ENCODE results near the gene MYOG. TPM values are rescaled to one million over a fixed set of nuclear protein-coding genes. Genes with fewer than 3 reads are reported as not detected.

Gene MYOG
- total and polyA plus RNA-seq, 10 of the 15 experiments (the other 5 are each of a cell fraction or from before 2014, with no cell fraction given), result not detected

DNA sequence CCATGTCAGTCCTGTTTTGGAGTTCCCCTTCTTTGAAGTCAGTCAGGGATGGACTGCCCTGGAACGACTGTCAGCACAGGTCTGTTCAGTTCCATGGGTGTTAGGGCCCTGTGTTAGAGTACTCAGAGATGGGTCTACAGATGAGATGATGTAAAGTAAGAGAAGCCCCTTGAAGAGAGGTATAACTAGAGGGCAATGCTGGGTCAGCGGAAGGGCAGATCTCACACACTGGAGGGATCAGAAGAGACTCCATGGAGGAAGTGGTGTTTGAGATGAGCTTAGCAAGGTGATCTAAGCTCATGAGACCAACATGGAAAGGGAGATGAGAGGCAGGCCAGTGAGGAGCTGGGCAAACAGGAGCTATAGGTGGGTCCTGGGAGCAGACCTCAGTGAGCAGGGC, 51.9 kb downstream of the MYOG start:
- intact Hi-C loops (cut with micrococcal nuclease; ENCODE audit: unreplicated experiment), result loop anchor here (10.0 kb wide), 1 partner anchor 301 kb away; no protein-coding TSS in a partner anchor
- FAIRE-seq (no peak), ATAC-seq (no peak), DNase-seq (ENCODE audit: low read depth, low spot score) (no peak)
- H3K4me3 ChIP-seq, result no peak overlapping the region
- no peak overlapping the region for H3K4me2 ChIP-seq (ENCODE audit: control insufficient read depth, insufficient read depth)
- ChIA-PET RAD21 (ENCODE audit: unreplicated experiment) (interaction anchor here (0.8 to 1.6 kb wide), 4 partner anchors 84 to 235 kb away, joined by 3 to 4 read pairs (median 3); no protein-coding TSS in a partner anchor), CTCF (interaction anchor here (0.5 to 9.7 kb wide), 8 partner anchors 9 to 1478 kb away, joined by 3 to 127 read pairs (median 6); no protein-coding TSS in a partner anchor), POLR2A (interaction anchor here (0.8 to 1.4 kb wide), 4 partner anchors 12 to 69 kb away, joined by 3 read pairs; partner anchors contain the start of gene TMEM183A), SMC1A (ENCODE audit: uncharacterized antibody, unreplicated experiment) (interaction anchor here (0.5 to 0.7 kb wide), 4 partner anchors 20 to 592 kb away, joined by 3 read pairs; partner anchors contain the start of gene ATP2B4)
- H3K36me3 ChIP-seq (ENCODE audit: control insufficient read depth in 2 of 2, insufficient read depth in 2 of 2, low read length in 1 of 2), result no peaks in the 10 kb centered on the region
- H3K9ac ChIP-seq (ENCODE audit: control insufficient read depth, insufficient read depth, low read length), result no peak overlapping the region
- in situ Hi-C loops (cut with MboI), result no loop called here
- H3K79me2 ChIP-seq (ENCODE audit: control insufficient read depth, insufficient read depth, low read length), result no peaks in the 10 kb centered on the region
- H4K20me1 ChIP-seq (ENCODE audit: control insufficient read depth, insufficient read depth), result peaks cover 3% of the 10 kb centered on the region
- no TSS peak for BruUV-seq (replicated peaks)
- no peak overlapping the region for H2AFZ ChIP-seq (ENCODE audit: control insufficient read depth, low read depth, low read length)
- H3K27me3 ChIP-seq (replicated peaks in 1 of 2; ENCODE audit: control insufficient read depth in 2 of 2, insufficient read depth in 2 of 2, low read length in 1 of 2), result no peaks in the 10 kb centered on the region
- H3K27ac ChIP-seq (ENCODE audit: control insufficient read depth, insufficient read depth), result no peak overlapping the region
- peaks cover 11% of the 10 kb centered on the region for H3K4me1 ChIP-seq (ENCODE audit: control insufficient read depth, insufficient read depth, low read length)
- TF ChIP-seq, protein P1, sequence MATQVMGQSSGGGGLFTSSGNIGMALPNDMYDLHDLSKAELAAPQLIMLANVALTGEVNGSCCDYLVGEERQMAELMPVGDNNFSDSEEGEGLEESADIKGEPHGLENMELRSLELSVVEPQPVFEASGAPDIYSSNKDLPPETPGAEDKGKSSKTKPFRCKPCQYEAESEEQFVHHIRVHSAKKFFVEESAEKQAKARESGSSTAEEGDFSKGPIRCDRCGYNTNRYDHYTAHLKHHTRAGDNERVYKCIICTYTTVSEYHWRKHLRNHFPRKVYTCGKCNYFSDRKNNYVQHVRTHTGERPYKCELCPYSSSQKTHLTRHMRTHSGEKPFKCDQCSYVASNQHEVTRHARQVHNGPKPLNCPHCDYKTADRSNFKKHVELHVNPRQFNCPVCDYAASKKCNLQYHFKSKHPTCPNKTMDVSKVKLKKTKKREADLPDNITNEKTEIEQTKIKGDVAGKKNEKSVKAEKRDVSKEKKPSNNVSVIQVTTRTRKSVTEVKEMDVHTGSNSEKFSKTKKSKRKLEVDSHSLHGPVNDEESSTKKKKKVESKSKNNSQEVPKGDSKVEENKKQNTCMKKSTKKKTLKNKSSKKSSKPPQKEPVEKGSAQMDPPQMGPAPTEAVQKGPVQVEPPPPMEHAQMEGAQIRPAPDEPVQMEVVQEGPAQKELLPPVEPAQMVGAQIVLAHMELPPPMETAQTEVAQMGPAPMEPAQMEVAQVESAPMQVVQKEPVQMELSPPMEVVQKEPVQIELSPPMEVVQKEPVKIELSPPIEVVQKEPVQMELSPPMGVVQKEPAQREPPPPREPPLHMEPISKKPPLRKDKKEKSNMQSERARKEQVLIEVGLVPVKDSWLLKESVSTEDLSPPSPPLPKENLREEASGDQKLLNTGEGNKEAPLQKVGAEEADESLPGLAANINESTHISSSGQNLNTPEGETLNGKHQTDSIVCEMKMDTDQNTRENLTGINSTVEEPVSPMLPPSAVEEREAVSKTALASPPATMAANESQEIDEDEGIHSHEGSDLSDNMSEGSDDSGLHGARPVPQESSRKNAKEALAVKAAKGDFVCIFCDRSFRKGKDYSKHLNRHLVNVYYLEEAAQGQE (IDR thresholded peaks at IDR 0.05; ENCODE audit: low read depth, low read length), result no peak
- TF ChIP-seq, protein P2, sequence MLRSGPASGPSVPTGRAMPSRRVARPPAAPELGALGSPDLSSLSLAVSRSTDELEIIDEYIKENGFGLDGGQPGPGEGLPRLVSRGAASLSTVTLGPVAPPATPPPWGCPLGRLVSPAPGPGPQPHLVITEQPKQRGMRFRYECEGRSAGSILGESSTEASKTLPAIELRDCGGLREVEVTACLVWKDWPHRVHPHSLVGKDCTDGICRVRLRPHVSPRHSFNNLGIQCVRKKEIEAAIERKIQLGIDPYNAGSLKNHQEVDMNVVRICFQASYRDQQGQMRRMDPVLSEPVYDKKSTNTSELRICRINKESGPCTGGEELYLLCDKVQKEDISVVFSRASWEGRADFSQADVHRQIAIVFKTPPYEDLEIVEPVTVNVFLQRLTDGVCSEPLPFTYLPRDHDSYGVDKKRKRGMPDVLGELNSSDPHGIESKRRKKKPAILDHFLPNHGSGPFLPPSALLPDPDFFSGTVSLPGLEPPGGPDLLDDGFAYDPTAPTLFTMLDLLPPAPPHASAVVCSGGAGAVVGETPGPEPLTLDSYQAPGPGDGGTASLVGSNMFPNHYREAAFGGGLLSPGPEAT (IDR thresholded peaks at IDR 0.05; ENCODE audit: low read depth), result no peak
- no peak for TF ChIP-seq FOXK2 (IDR thresholded peaks at IDR 0.05)
- TF ChIP-seq, protein P3, sequence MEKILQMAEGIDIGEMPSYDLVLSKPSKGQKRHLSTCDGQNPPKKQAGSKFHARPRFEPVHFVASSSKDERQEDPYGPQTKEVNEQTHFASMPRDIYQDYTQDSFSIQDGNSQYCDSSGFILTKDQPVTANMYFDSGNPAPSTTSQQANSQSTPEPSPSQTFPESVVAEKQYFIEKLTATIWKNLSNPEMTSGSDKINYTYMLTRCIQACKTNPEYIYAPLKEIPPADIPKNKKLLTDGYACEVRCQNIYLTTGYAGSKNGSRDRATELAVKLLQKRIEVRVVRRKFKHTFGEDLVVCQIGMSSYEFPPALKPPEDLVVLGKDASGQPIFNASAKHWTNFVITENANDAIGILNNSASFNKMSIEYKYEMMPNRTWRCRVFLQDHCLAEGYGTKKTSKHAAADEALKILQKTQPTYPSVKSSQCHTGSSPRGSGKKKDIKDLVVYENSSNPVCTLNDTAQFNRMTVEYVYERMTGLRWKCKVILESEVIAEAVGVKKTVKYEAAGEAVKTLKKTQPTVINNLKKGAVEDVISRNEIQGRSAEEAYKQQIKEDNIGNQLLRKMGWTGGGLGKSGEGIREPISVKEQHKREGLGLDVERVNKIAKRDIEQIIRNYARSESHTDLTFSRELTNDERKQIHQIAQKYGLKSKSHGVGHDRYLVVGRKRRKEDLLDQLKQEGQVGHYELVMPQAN (conservative IDR thresholded peaks at IDR 0.05), result no peak
- no peak for TF ChIP-seq STAT3 (IDR thresholded peaks at IDR 0.05; ENCODE audit: low read depth, low read length)
- TF ChIP-seq, protein P4, sequence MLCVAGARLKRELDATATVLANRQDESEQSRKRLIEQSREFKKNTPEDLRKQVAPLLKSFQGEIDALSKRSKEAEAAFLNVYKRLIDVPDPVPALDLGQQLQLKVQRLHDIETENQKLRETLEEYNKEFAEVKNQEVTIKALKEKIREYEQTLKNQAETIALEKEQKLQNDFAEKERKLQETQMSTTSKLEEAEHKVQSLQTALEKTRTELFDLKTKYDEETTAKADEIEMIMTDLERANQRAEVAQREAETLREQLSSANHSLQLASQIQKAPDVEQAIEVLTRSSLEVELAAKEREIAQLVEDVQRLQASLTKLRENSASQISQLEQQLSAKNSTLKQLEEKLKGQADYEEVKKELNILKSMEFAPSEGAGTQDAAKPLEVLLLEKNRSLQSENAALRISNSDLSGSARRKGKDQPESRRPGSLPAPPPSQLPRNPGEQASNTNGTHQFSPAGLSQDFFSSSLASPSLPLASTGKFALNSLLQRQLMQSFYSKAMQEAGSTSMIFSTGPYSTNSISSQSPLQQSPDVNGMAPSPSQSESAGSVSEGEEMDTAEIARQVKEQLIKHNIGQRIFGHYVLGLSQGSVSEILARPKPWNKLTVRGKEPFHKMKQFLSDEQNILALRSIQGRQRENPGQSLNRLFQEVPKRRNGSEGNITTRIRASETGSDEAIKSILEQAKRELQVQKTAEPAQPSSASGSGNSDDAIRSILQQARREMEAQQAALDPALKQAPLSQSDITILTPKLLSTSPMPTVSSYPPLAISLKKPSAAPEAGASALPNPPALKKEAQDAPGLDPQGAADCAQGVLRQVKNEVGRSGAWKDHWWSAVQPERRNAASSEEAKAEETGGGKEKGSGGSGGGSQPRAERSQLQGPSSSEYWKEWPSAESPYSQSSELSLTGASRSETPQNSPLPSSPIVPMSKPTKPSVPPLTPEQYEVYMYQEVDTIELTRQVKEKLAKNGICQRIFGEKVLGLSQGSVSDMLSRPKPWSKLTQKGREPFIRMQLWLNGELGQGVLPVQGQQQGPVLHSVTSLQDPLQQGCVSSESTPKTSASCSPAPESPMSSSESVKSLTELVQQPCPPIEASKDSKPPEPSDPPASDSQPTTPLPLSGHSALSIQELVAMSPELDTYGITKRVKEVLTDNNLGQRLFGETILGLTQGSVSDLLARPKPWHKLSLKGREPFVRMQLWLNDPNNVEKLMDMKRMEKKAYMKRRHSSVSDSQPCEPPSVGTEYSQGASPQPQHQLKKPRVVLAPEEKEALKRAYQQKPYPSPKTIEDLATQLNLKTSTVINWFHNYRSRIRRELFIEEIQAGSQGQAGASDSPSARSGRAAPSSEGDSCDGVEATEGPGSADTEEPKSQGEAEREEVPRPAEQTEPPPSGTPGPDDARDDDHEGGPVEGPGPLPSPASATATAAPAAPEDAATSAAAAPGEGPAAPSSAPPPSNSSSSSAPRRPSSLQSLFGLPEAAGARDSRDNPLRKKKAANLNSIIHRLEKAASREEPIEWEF (IDR thresholded peaks at IDR 0.05; ENCODE audit: insufficient replicate concordance, low read depth, low read length), result no peak
- no peak for TF ChIP-seq CREB1 (IDR thresholded peaks at IDR 0.05; ENCODE audit: low read depth)
- TF ChIP-seq SREBF2 (IDR thresholded peaks at IDR 0.05; ENCODE audit: low read length), result no peak
- no peak for TF ChIP-seq HCFC1 (IDR thresholded peaks at IDR 0.05; ENCODE audit: low read length)
- H3K9me3 ChIP-seq (replicated peaks; ENCODE audit: control insufficient read depth, insufficient read depth, low read length), result no peaks in the 10 kb centered on the region
- WGBS (ENCODE audit: insufficient coverage, insufficient replicate concordance, low lambda C conversion rate, missing lambda C conversion rate), result 50% methylated on average over 2 of the region's 2 CpGs
